Measurements from ENCODE around the gene MEIG1.
"Not testable (repeated sequence)": the region's sequence is repeated elsewhere in the genome, so short reads cannot be mapped to it uniquely, and the experiment has no call there.

Gene MEIG1, protein sequence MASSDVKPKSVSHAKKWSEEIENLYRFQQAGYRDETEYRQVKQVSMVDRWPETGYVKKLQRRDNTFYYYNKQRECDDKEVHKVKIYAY

DNA sequence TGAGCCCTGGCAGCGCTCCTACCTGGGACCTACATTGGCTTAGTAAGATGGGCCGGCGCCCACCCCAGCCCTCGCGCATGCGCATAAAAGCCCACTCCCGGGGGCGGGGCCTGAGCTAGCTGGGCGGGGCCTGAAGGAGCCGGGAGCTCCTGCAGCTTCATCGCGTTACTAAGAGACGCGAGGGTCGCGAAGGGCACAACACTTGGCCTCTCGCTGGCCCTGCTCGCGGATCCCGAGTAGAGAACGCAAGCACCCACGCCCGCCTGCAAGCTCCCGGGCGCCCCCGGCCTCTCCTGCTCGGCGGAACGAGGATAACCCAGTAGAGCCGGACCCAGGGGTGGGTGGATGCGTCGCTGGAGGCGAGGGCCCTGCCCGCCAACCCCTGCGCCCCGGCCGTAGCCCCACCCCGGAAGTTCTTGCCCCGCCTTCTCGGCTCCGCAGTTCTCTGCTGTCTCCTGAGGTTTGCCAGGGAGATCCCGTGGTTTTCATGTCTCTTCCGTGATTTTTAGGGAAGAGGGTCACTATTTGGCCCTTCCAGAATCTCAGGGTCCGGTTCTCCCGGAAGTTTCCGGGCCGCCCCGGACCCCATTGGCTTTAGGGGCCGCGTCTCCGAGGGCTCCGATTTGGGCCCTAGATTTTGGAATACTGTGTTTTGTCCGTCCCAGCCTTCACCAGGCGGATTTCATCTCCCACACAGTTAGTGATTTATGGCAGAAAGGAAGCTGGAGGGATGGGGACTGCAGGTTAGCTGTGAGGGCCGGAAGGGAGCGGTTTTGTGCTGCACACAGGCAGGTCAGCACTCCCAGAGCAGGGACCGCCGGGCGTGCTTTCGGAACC is at the start of gene MEIG1:
Gene MEIG1, plus strand, starts transcription at position 168 of the 837 bp plus-strand sequence. CDS start 7,081 bp downstream, outside the sequence.
- Mint-ChIP-seq H3K27ac (peak within 1 kb of the TSS; percentile 96), H3K36me3 (ENCODE audit: low read depth) (peaks cover 9% of the 10 kb centered on the region), H3K9me3 (no peaks in the 10 kb centered on the region), H3K4me3 (peak within 1 kb of the TSS; percentile 89), H3K4me1 (ENCODE audit: low read depth) (peaks cover 34% of the 10 kb centered on the region), H3K27me3 (no peaks in the 10 kb centered on the region)
- peak; percentile 100 for DNase-seq

DNA sequence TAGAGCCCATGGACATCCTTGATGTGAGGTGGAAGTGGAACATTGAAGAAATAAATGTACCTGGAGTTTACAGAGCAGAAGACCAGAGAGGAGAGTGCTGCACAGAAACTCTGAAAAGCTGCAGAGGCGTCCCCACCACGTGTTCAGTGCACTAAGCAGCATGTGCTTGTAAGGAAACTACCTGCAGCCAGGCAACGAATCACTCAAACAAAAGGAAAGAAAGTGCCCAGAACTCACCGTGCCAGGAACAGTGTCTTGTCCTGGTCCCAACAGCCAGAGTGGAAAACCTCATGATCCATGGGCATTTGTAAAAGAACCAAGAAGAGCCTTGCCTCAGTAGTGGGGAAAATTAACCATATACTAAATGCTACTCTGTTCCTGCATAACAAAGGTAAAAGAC is 48.2 kb upstream of the MEIG1 start:
- Mint-ChIP-seq H3K4me1 (ENCODE audit: low read depth) (peaks cover 15% of the 10 kb centered on the region), H3K36me3 (ENCODE audit: low read depth) (peaks cover 100% of the 10 kb centered on the region), H3K4me3 (no peak overlapping the region), H3K9me3 (peaks cover 2% of the 10 kb centered on the region), H3K27me3 (no peaks in the 10 kb centered on the region), H3K27ac (peak overlapping the region; percentile 3)
- no peak for DNase-seq

DNA sequence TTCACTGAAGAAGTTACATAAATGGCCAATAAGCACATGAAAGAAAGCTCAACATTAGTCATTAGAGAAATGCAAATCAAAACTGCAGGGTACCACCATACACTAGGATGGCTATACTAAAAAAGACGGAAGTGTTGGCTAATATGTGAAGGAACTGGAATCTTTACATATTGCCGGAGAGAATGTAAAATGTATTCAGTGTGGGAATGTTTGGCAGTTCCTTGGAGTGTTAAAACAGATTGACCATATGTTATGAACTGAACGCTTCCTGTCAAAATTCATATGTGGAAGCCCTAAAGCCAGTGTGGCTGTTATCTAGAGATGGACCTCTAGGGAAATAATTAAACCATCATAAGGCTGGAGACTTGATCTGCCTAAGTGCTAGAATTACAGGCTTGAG is 47.4 kb upstream of the MEIG1 start:
- Mint-ChIP-seq H3K27me3 (no peaks in the 10 kb centered on the region), H3K4me3 (no peak overlapping the region), H3K36me3 (ENCODE audit: low read depth) (peaks cover 100% of the 10 kb centered on the region), H3K27ac (no peak overlapping the region), H3K4me1 (ENCODE audit: low read depth) (peaks cover 15% of the 10 kb centered on the region), H3K9me3 (peaks cover 5% of the 10 kb centered on the region)
- DNase-seq, result no peak

DNA sequence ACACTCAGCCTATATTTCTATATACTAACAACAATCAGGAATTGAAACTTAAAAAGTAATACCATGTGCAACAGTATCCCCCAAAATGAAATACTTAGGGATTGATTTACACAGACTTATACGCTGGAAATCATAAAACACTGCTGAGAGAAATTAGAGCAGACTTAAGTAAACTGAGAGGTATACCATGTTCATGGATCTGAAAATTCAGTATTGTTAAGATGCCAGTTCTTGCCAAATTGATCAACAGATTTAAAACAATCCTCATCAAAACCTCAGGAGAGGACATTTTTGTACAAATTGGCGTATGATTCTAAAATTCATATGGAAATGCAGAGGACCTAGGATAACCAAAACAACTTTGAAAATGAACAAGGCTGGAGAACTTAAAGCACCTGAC is 42.6 kb upstream of the MEIG1 start:
- peaks cover 15% of the 10 kb centered on the region for H3K4me1 Mint-ChIP-seq (ENCODE audit: low read depth)
- no peaks in the 10 kb centered on the region for H3K27me3 Mint-ChIP-seq
- H3K9me3 Mint-ChIP-seq, result peaks cover 15% of the 10 kb centered on the region
- peaks cover 100% of the 10 kb centered on the region for H3K36me3 Mint-ChIP-seq (ENCODE audit: low read depth)
- no peak overlapping the region for H3K4me3 Mint-ChIP-seq
- no peak overlapping the region for H3K27ac Mint-ChIP-seq
- DNase-seq, result no peak

DNA sequence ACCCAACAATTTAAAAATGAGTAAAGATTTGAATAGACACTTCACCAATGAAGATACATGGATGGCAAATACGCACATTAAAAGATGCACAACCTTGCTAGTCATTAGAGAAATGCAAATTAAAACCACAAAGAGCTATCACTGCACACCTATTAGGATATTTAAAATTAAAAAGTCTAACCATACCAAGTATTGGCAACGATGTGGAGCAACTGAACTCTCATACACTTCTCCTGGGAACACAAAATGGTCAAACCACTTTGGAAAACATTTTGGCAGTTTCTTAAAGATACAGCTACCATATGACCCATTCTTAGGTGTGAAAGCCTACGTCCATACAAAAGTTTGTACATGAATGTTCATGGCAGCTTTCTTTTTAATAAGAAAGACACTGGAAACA is 41.4 kb upstream of the MEIG1 start:
- DNase-seq, result no peak
- peaks cover 100% of the 10 kb centered on the region for H3K36me3 Mint-ChIP-seq (ENCODE audit: low read depth)
- H3K4me1 Mint-ChIP-seq (ENCODE audit: low read depth), result peaks cover 15% of the 10 kb centered on the region
- H3K4me3 Mint-ChIP-seq, result no peak overlapping the region
- H3K9me3 Mint-ChIP-seq, result peaks cover 15% of the 10 kb centered on the region
- no peak overlapping the region for H3K27ac Mint-ChIP-seq
- no peaks in the 10 kb centered on the region for H3K27me3 Mint-ChIP-seq

DNA sequence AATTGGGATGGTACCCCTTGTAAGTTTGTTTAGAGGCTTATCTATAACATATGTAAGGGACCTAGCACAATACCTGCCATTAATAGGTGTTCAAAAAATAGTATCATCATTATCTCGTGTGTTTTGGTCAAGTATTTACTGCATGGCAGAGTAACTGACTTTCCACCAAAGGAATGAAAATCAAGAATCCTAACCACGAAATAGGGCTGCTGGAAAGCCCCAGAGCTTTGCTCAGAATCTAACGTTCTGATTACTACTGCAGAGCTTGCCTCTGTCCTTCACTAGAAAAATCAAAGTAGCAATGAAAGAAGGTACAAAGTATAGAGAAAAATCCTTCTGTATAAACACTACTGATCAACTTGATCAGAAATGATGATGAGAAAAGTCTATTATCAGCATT is 40.2 kb upstream of the MEIG1 start:
- no peak overlapping the region for H3K4me3 Mint-ChIP-seq

DNA sequence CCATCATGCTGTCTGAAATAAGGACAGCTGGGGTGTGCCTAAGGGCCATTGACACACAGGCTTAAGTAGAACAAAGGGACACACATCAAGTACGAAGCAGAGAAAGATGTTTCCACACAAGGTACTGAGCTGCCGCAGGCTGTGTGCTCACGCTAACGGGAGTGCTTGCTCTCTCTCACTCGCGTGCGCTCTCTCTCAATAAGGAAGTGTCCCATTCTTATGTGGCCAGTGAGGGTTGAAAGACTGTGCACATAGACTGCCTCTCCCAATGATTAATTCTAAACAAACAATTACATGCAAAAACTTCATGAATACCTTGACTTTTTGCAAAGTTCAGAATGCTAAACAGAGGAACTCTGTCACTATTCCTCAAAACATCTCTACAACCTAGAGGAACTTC is 35.2 kb upstream of the MEIG1 start:
- H3K4me1 Mint-ChIP-seq (ENCODE audit: low read depth), result no peaks in the 10 kb centered on the region
- no peaks in the 10 kb centered on the region for H3K9me3 Mint-ChIP-seq

More for the DNA sequence above, 40.2 kb upstream of the MEIG1 start:
- Mint-ChIP-seq H3K27me3 (no peaks in the 10 kb centered on the region), H3K4me1 (ENCODE audit: low read depth) (peaks cover 15% of the 10 kb centered on the region), H3K9me3 (peaks cover 15% of the 10 kb centered on the region), H3K36me3 (ENCODE audit: low read depth) (peaks cover 100% of the 10 kb centered on the region), H3K27ac (no peak overlapping the region)
- no peak for DNase-seq

DNA sequence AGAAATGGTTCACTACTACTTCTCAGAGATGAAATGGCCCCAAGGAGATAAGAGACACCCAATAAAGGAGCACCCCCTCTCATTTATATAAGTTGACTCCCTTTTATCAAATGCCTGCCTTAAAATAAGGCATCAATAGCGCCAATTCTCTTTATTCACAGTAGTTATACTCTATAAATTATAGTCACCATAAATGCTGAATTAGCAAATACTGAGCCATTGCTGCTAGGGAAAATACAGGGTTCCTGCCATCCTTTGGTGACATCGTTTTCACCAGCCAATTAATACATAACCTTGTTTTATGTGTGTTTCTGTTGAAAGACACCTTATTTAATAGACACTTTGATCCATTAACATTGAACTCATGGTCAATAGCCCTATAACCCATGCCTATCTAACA is 33.9 kb upstream of the MEIG1 start:
- DNase-seq, result no peak
- Mint-ChIP-seq H3K27me3 (no peaks in the 10 kb centered on the region), H3K4me3 (no peak overlapping the region), H3K36me3 (ENCODE audit: low read depth) (peaks cover 91% of the 10 kb centered on the region), H3K27ac (no peak overlapping the region), H3K9me3 (no peaks in the 10 kb centered on the region), H3K4me1 (ENCODE audit: low read depth) (no peaks in the 10 kb centered on the region)

More for the DNA sequence above, 35.2 kb upstream of the MEIG1 start:
- Mint-ChIP-seq H3K27ac (no peak overlapping the region), H3K27me3 (no peaks in the 10 kb centered on the region), H3K4me3 (no peak overlapping the region), H3K36me3 (ENCODE audit: low read depth) (peaks cover 95% of the 10 kb centered on the region)
- no peak for DNase-seq

DNA sequence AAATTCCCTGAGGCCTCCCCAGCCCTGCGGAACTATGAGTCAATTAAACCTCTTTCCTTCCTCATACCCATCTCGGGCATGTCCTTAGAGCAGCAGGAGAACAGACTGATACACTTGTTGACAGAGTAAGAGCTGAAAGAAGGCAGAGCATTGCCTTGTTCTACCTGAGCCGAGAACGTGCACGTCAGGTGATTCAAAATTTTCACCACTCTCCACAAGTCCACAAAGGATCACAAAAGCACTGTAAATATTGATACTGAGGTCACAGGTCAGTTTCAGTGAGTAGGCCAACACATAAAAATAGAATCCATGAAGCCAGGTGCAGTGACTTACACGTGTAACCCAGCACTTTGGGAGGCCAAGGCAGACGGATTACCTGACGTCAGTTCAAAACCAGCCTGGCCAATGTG is 33.1 kb upstream of the MEIG1 start:
- H3K4me1 Mint-ChIP-seq (ENCODE audit: low read depth), result no peaks in the 10 kb centered on the region
- no peaks in the 10 kb centered on the region for H3K27me3 Mint-ChIP-seq
- no peaks in the 10 kb centered on the region for H3K9me3 Mint-ChIP-seq
- DNase-seq, result no peak
- no peak overlapping the region for H3K27ac Mint-ChIP-seq
- no peak overlapping the region for H3K4me3 Mint-ChIP-seq
- peaks cover 91% of the 10 kb centered on the region for H3K36me3 Mint-ChIP-seq (ENCODE audit: low read depth)

DNA sequence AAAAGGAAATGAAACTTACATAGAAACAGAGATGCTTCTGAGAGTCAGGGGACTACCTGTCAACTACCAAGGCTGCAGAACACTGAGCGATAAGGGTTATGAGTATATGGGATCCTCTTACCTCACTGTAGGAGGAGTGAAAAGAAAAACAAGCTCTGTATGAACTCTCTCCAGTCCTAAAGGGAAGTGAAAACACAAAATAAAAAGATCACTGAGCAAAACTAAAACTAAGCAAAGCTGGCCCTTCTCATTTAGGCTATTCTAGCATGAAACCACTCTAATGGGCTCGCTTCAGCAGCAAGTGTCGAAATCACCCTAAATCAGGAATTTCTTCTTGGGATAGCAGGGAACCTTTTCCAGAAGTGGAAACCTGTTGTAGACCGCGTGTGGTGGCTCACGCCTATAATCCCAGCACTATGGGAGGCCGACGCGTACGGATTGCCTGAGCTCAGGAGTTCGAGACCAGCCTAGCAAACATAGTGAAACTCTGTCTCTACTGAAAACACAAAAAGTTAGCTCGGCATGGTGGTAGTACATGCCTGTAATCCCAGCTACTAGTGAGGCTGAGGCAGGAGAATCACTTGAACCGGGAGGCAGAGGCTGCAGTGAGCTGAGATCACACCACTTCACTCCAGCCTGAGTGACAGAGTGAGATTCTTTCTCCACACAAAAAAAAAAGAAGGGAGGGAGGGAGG is 32.3 kb upstream of the MEIG1 start:
- no peaks in the 10 kb centered on the region for H3K9me3 Mint-ChIP-seq
- H3K27ac Mint-ChIP-seq, result no peak overlapping the region
- DNase-seq, result no peak
- H3K36me3 Mint-ChIP-seq (ENCODE audit: low read depth), result peaks cover 90% of the 10 kb centered on the region
- no peaks in the 10 kb centered on the region for H3K27me3 Mint-ChIP-seq
- H3K4me1 Mint-ChIP-seq (ENCODE audit: low read depth), result no peaks in the 10 kb centered on the region
- H3K4me3 Mint-ChIP-seq, result no peak overlapping the region

DNA sequence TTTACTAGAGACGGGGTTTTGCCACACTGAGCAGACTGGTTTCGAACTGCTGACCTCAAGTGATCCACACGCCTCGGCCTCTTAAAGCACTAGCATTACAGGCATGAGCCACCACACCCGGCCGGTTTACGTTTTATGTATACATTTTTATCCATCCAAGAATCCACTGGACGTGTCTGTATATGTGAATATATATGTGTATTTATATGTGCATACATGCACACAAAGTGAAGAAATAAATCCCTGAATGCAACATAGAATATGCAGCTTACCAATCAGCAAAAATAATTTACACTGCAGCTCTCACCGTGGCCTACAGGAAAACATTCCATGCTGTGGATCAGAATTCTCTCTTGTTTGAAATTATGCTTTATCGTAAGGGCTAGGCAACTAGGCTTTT is 28.6 kb upstream of the MEIG1 start:
- no peaks in the 10 kb centered on the region for H3K9me3 Mint-ChIP-seq
- no peaks in the 10 kb centered on the region for H3K27me3 Mint-ChIP-seq
- no peak overlapping the region for H3K27ac Mint-ChIP-seq
- H3K4me1 Mint-ChIP-seq (ENCODE audit: low read depth), result no peaks in the 10 kb centered on the region
- peaks cover 88% of the 10 kb centered on the region for H3K36me3 Mint-ChIP-seq (ENCODE audit: low read depth)
- H3K4me3 Mint-ChIP-seq, result no peak overlapping the region
- DNase-seq, result no peak

DNA sequence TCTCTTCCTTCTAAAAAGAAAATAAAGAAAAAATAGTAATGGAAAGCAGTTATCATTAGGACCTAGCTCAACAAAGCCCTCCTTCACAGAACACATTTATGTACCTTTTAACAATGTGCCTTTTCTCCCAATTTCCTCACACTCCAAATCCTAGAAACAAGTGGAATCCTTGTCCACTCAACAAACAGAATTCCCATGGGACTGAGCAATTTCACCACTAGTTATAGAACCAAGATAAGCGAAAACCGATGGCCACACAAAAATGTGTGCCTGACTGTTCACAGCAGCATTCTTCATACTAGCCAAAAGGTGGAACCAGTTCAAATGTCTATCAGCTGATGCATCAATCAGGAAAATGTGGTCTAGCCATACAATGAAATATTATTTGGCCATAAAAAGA is 22.6 kb upstream of the MEIG1 start:
- DNase-seq, result no peak
- peaks cover 7% of the 10 kb centered on the region for H3K4me1 Mint-ChIP-seq (ENCODE audit: low read depth)
- no peaks in the 10 kb centered on the region for H3K9me3 Mint-ChIP-seq
- H3K36me3 Mint-ChIP-seq (ENCODE audit: low read depth), result peaks cover 73% of the 10 kb centered on the region
- H3K27ac Mint-ChIP-seq, result no peak overlapping the region
- no peaks in the 10 kb centered on the region for H3K27me3 Mint-ChIP-seq
- H3K4me3 Mint-ChIP-seq, result no peak overlapping the region

DNA sequence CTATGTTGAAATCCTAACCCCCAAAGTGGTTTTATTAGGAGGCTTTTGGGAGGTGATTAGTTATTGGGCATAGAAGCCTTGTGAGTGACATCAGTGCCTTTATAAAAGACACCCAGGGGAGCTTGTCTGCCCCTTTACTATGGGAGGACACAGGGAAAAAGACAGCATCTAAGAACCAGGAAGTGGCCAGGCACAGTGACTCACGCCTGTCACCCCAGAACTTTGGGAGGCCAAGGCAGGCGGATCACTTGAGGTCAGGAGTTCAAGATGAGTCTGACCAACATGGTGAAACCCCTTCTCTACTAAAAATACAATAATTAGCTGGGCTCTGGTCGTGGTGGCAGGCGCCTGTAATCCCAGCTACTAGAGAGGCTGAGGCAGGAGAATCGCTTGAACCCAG is 20.2 kb upstream of the MEIG1 start:
- not testable (repeated sequence) for DNase-seq, H3K9me3 Mint-ChIP-seq, H3K4me3 Mint-ChIP-seq, H3K27me3 Mint-ChIP-seq
- Mint-ChIP-seq H3K36me3 (ENCODE audit: low read depth) (peaks cover 73% of the 10 kb centered on the region), H3K4me1 (ENCODE audit: low read depth) (peaks cover 13% of the 10 kb centered on the region), H3K27ac (peak overlapping the region; percentile 59)

DNA sequence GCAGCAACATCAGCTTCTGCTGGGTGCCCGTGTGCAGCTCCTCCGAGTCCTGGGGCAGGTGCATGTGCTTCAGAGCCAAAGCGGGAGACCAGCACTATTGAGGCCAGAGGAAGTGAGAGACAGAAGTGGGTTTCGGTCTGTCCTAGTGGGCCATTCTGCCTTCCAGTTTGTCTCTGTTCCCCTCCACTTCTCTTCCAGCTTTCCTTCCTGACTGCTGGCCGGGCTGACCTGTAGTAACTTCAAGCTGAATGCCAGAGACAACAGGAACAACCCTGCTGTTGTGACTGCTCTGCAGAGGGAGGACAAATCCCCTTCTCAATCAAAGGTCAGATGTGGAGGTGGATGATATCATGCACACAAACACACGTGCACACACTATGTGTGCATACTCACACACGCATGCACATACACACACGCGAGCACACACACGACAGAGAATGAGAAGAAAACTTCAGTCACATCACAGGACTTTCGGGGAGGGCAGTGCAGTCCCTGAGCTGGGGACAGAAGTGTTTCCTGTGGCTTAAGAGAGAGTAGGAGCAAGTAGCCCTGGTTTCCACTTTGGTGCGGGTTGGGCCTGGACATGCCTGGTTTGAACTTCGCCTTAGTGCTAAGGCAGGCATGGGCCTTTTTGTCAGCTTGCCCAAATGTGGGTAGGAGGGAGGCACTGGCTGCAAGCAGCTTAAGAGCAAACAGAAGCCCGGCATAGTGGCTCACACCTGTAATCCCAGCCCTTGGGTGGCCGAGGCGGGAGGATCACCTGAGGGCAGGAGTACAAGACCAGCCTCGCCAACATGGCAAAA is 16.8 kb upstream of the MEIG1 start:
- not testable (repeated sequence) for DNase-seq, H3K9me3 Mint-ChIP-seq, H3K4me3 Mint-ChIP-seq, H3K27me3 Mint-ChIP-seq
- Mint-ChIP-seq H3K27ac (peak overlapping the region; percentile 6), H3K36me3 (ENCODE audit: low read depth) (peaks cover 74% of the 10 kb centered on the region), H3K4me1 (ENCODE audit: low read depth) (peaks cover 13% of the 10 kb centered on the region)

Data from activated T-cell treated with anti-CD3 and anti-CD28 coated beads, Interleukin-2, amount 50 U/mL, for 24 hours (primary cell).